ENCODE measurements around the gene STK33.

Gene STK33

GRCh38 chr11:8373519-8374432, 220.3 kb downstream of the STK33 start:
- DNase-seq (ENCODE audit: low read depth) = no peak

- no peak for DNase-seq (ENCODE audit: low read depth)
Measured at GRCh38 chr11:8372641-8373381, 221.2 kb downstream of the STK33 start.

- no peak for DNase-seq (ENCODE audit: low read depth)
Measured at GRCh38 chr11:8371516-8371884, 222.5 kb downstream of the STK33 start.

GRCh38 chr11:8370812-8371515, 223.1 kb downstream of the STK33 start:
- no peak for DNase-seq (ENCODE audit: low read depth)

GRCh38 chr11:8369592-8370205, 224.3 kb downstream of the STK33 start:
- DNase-seq (ENCODE audit: low read depth) = no peak

GRCh38 chr11:8368772-8369171, 225.3 kb downstream of the STK33 start:
- no peak for DNase-seq (ENCODE audit: low read depth)

- DNase-seq (ENCODE audit: low read depth) = no peak
Measured at GRCh38 chr11:8368194-8368593, 225.8 kb downstream of the STK33 start.

GRCh38 chr11:8366316-8366715, 227.7 kb downstream of the STK33 start:
- DNase-seq (ENCODE audit: low read depth) = no peak

- no peak for DNase-seq (ENCODE audit: low read depth)
Measured at GRCh38 chr11:8365216-8365941, 228.6 kb downstream of the STK33 start.

GRCh38 chr11:8363921-8364320, 230.1 kb downstream of the STK33 start:
- DNase-seq (ENCODE audit: low read depth) = no peak

- no peak for DNase-seq (ENCODE audit: low read depth)
Measured at GRCh38 chr11:8362899-8363298, 231.1 kb downstream of the STK33 start.

- no peak for DNase-seq (ENCODE audit: low read depth)
Measured at GRCh38 chr11:8362491-8362890, 231.5 kb downstream of the STK33 start.

- no peak for DNase-seq (ENCODE audit: low read depth)
Measured at GRCh38 chr11:8361664-8362210, 232.3 kb downstream of the STK33 start.

- DNase-seq (ENCODE audit: low read depth) = no peak
Measured at GRCh38 chr11:8361206-8361605, 232.8 kb downstream of the STK33 start.

GRCh38 chr11:8360086-8360828, 233.8 kb downstream of the STK33 start:
- no peak for DNase-seq (ENCODE audit: low read depth)

- DNase-seq (ENCODE audit: low read depth) = no peak
Measured at GRCh38 chr11:8359521-8359920, 234.5 kb downstream of the STK33 start.

- no peak for DNase-seq (ENCODE audit: low read depth)
Measured at GRCh38 chr11:8357891-8358566, 236.0 kb downstream of the STK33 start.

- DNase-seq (ENCODE audit: low read depth) = no peak
Measured at GRCh38 chr11:8357505-8357888, 236.5 kb downstream of the STK33 start.

GRCh38 chr11:8356721-8357504, 237.1 kb downstream of the STK33 start:
- DNase-seq (ENCODE audit: low read depth) = peak; percentile 8
